ENCODE measurements around the gene BCR. TPM values are rescaled to one million over a fixed set of nuclear protein-coding genes. Genes with fewer than 3 reads are reported as not detected.

BCR gene
- total RNA-seq, 1 experiment from 2014 or later, result 13.9 TPM

DNA sequence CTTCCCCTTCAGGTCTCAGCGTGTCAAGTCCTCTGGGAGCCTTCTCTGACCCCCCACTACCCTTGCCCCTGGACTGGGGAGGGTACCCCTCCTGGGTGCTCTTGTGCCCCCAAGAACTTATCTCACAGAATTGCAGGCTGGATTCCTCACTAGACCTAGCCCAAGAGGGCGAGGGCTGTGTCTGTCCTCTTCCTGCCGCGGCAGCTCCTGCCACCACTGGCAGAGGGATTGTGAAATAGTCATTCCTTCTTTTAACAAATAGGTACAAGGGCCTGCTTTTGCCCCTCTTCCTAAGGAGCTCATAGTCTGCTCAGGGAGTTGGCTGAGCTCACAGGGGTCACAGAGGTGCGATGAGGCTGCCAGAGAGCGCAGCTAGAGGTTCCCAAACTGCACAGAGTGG, 29.5 kb upstream of the BCR start:
- DNase-seq (ENCODE audit: low read depth), result no peak

- no peak for DNase-seq (ENCODE audit: low read depth)
Observed at GRCh38 chr22:23151827-23152226, 28.5 kb upstream of the BCR start.

- DNase-seq (ENCODE audit: low read depth), result no peak
Observed at GRCh38 chr22:23152238-23153114, 27.8 kb upstream of the BCR start.

- no peak for DNase-seq (ENCODE audit: low read depth)
Observed at GRCh38 chr22:23153994-23154393, 26.3 kb upstream of the BCR start.

DNA sequence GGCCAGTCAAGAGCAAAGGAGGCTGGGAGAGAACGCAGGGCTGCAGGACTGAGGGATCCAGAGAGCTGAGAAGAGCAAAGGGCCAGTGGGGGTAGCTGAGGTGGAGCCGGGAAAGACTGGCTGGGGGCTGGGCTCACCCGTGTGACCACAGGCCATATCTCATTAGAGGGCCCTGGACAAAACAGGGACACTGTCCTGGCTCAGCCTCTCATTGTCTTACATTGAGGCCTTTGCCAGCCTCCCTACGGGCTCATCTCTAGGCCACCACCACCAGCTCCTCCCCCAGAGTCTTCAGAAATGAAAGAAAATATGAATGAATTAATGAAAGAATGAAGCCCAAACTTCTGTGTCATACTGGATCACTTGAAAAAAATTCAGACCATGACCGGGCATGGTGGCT, 25.8 kb upstream of the BCR start:
- DNase-seq (ENCODE audit: low read depth), result no peak

- DNase-seq (ENCODE audit: low read depth), result no peak
Observed at GRCh38 chr22:23155143-23155542, 25.2 kb upstream of the BCR start.

DNA sequence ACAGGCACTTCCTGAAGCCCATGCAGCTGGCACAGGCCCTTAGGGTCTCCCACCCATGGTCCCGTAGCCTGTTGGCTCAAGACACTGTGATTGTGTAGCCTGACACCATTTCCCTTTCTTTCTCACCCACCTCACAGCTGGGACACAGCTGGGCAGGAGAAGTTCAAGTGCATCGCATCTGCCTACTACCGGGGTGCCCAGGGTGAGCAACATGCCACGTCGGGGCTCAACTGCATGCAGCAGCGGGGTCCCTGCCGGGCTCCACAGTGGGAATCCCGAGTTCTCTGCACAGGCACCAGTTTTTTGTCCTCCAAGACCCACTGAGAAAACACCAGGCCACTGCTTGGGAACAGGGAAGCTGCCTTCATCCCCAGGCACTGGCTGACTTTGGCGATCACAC, 24.5 kb upstream of the BCR start:
- no peak for DNase-seq (ENCODE audit: low read depth)

DNA sequence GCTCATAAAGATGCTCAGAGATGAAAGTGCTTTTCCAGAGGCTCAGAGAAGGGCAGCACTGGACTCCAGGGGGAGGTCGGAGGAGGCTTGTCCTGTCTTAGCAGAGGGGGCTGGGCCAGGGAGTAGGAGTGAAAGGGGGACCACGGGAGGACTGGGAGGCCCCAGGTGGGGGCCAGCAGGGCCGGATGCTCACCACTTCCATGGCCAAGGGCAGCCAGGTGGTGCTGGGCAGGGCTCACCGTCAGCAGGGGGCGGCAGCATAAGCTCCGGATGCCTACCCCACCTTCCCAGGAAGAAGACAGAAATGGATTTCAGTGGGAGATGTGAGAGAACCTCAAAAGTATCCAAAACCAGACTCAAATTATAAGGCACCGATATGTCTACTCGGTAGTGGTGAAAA, 24.0 kb upstream of the BCR start:
- no peak for DNase-seq (ENCODE audit: low read depth)

- no peak for DNase-seq (ENCODE audit: low read depth)
Observed at GRCh38 chr22:23157560-23158515, 22.5 kb upstream of the BCR start.

- no peak for DNase-seq (ENCODE audit: low read depth)
Observed at GRCh38 chr22:23158516-23159290, 21.6 kb upstream of the BCR start.

GRCh38 chr22:23159291-23159630, 21.0 kb upstream of the BCR start:
- DNase-seq (ENCODE audit: low read depth), result no peak

- DNase-seq (ENCODE audit: low read depth), result no peak
Observed at GRCh38 chr22:23161029-23161428, 19.3 kb upstream of the BCR start.

DNA sequence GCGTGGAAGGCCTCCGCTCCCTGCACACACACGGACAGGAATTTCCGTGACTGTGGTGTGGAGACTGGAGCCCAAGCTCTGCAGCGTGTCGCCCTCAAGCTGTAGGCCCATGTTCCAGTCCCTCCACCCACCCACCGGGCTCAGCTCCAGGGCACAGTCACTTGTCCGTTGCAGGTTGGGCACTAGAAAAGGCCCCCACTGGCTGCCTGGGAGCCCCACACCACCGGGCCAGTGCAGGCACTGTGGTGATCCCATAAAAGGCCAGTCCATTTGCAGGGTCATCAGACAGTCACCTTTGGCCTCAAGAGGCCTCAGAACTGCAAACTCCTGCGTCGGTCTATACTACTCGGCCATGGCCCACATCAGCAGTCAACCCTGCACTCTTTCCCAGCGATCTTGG, 18.7 kb upstream of the BCR start:
- no peak for DNase-seq (ENCODE audit: low read depth)

GRCh38 chr22:23163665-23164064, 16.6 kb upstream of the BCR start:
- peak; percentile 27 for DNase-seq (ENCODE audit: low read depth)

- no peak for DNase-seq (ENCODE audit: low read depth)
Observed at GRCh38 chr22:23164091-23164490, 16.2 kb upstream of the BCR start.

DNA sequence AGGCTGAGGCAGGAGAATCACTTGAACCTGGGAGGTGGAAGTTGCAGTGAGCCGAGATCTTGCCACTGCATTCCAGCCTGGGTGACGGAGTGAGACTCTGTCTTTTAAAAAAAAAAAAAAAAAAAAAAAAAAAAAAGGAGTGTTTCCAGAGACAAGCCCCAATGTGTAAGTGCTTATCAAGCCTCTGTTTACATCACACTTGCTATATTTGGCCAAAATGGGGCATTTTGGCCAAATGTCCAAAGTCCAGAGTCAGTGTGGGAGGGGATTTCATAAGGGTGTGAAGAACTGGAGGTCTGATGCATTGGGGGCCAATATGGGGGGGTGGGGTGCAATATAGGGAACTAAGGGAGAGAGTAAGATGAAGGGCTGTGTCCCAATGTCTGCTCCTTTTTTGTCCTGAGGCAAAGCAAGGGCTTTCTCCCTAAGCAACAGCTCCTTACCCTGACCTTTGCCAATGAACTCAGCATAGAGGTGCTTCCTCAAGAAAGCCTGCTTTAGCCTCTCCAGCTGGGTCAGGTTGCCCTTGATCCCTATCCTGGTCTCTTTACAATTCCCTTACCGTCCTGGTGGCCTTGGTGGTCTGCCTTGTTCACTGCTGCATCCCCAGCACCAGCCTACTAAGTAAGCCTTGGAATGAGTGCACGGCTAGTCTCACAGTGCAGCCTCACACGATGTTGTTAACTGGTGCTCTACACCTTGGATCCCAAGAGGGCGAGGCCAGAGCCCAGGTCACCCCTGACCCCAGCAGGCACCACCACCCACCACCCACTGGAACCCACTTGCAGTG, 14.1 kb upstream of the BCR start:
- DNase-seq (ENCODE audit: low read depth), result no peak

- DNase-seq (ENCODE audit: low read depth), result no peak
Observed at GRCh38 chr22:23166841-23167616, 13.3 kb upstream of the BCR start.

- DNase-seq (ENCODE audit: low read depth), result no peak
Observed at GRCh38 chr22:23168391-23169042, 11.8 kb upstream of the BCR start.

DNA sequence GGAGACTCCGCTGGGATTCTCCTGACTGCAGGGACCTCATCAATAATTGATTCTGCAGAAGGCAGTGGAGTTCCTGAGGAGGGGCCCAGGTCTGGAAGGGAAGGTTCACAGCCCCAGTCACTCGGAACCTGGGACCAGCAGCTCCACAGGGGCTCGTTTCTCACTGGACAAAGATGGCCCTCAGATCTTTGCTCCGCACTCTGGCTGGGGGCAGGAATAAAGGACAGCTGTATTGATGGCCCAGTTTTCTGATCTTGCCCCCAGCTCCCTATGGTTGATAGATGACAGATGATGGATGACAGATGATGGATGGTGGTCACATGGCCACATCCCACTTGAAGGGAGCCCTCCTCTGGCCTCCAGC, 11.3 kb upstream of the BCR start:
- DNase-seq (ENCODE audit: low read depth), result no peak
